CD14-positive monocyte (primary cell): ENCODE data around the gene SSU72. TPM values are rescaled to one million over a fixed set of nuclear protein-coding genes. Genes with fewer than 3 reads are reported as not detected.
A peak's percentile ranks its signal among the peaks of the same experiment; 100 is the strongest.

Experiments
- DNase-seq, 3 donors: peaks; one replicate each; pipeline ENCODE4 v3.0.0-alpha.2; 2011 to 2022
- H2AFZ ChIP-seq: 2 replicates; pipeline ENCODE4 v1.6.0; 2012; ENCODE audit warnings: mild to moderate bottlenecking, low read depth, low read length, inconsistent platforms; ENCODE audit not compliant: insufficient read depth, poor library complexity, severe bottlenecking
- H3K27ac ChIP-seq, 2 donors: 1 replicate in 1 of 2; 2 replicates in 1 of 2; pipeline ENCODE4 v1.5.1; 2012 to 2013; ENCODE audit warnings: low read length in 2 of 2, control low read depth in 1 of 2, inconsistent platforms in 1 of 2, low read depth in 1 of 2, mild to moderate bottlenecking in 1 of 2
- H3K27me3 ChIP-seq, 2 donors: one replicate each; pipeline versions ENCODE4 v1.6.0 to v1.6.1; 2011 to 2013; ENCODE audit warnings: low read length in 2 of 2; ENCODE audit not compliant: control insufficient read depth in 2 of 2, insufficient read depth in 2 of 2
- H3K36me3 ChIP-seq, 2 donors: replicated peaks in 1 of 2; 1 replicate in 1 of 2; 2 replicates in 1 of 2; pipeline versions ENCODE4 v1.5.1 to v1.6.1; 2012 to 2013; ENCODE audit warnings: low read length in 2 of 2, control low read depth in 1 of 2, inconsistent platforms in 1 of 2, mild to moderate bottlenecking in 1 of 2; ENCODE audit not compliant: insufficient read depth in 2 of 2, control insufficient read depth in 1 of 2
- H3K4me1 ChIP-seq, 2 donors: 1 replicate in 1 of 2; 2 replicates in 1 of 2; pipeline versions ENCODE4 v1.5.1 to v1.6.1; 2012 to 2013; ENCODE audit warnings: low read length in 2 of 2, control low read depth in 1 of 2, inconsistent platforms in 1 of 2, mild to moderate bottlenecking in 1 of 2, moderate library complexity in 1 of 2; ENCODE audit not compliant: insufficient read depth in 2 of 2, control insufficient read depth in 1 of 2
- H3K4me2 ChIP-seq: replicated peaks from 2 replicates; pipeline ENCODE3; 2012; ENCODE audit warnings: low read length, moderate library complexity, mild to moderate bottlenecking; ENCODE audit not compliant: poor library complexity, severe bottlenecking; ENCODE audit errors: extremely low read depth
- H3K4me3 ChIP-seq, 3 experiments: fragments of 200-600 bp in 1 of 3; sonication (generic) in 1 of 3; replicated peaks in 1 of 3; 1 replicate in 2 of 3; 2 replicates in 1 of 3; pipeline ENCODE4 v1.5.1; 2011 to 2013; ENCODE audit warnings: low read length in 3 of 3, mild to moderate bottlenecking in 3 of 3, control low read depth in 2 of 3, low read depth in 2 of 3, inconsistent platforms in 1 of 3, moderate library complexity in 1 of 3
- H3K79me2 ChIP-seq: 2 replicates; pipeline ENCODE4 v1.6.0; 2012; ENCODE audit warnings: mild to moderate bottlenecking, control low read depth, inconsistent platforms, low read length, moderate library complexity; ENCODE audit not compliant: insufficient read depth
- H3K9ac ChIP-seq: 2 replicates; pipeline ENCODE4 v1.6.0; 2017; ENCODE audit warnings: low read length, mild to moderate bottlenecking; ENCODE audit not compliant: insufficient read depth, poor library complexity, severe bottlenecking
- H3K9me3 ChIP-seq, 2 donors: replicated peaks in 1 of 2; 1 replicate in 1 of 2; 2 replicates in 1 of 2; pipeline versions ENCODE4 v1.5.1 to v1.6.1; 2012 to 2013; ENCODE audit warnings: low read length in 2 of 2, control low read depth in 1 of 2; ENCODE audit not compliant: control insufficient read depth in 1 of 2, insufficient read depth in 1 of 2
- H4K20me1 ChIP-seq: 2 replicates; pipeline ENCODE4 v1.6.0; 2012; ENCODE audit warnings: mild to moderate bottlenecking, low read length, control low read depth, moderate library complexity; ENCODE audit not compliant: insufficient read depth
- H3K27ac Mint-ChIP-seq, 7 donors: one replicate each; pipeline ENCODE4 v1.8.0; 2020; ENCODE audit warnings: mild to moderate bottlenecking in 7 of 7, mixed read lengths in 7 of 7, moderate library complexity in 6 of 7, inconsistent platforms in 2 of 7
- H3K27me3 Mint-ChIP-seq, 3 donors: one replicate each; pipeline ENCODE4 v1.8.0; 2021 to 2022; ENCODE audit warnings: low read depth in 3 of 3, mild to moderate bottlenecking in 3 of 3, mixed read lengths in 3 of 3, moderate library complexity in 3 of 3, inconsistent platforms in 1 of 3
- H3K36me3 Mint-ChIP-seq, 2 donors: one replicate each; pipeline ENCODE4 v1.8.0; 2020; ENCODE audit warnings: mixed read lengths in 2 of 2, inconsistent platforms in 1 of 2, mild to moderate bottlenecking in 1 of 2
- H3K4me1 Mint-ChIP-seq: one replicate; pipeline ENCODE4 v1.8.0; 2020; ENCODE audit warnings: mild to moderate bottlenecking, mixed read lengths
- H3K4me3 Mint-ChIP-seq, 2 donors: one replicate each; pipeline ENCODE4 v1.8.0; 2020; ENCODE audit warnings: mild to moderate bottlenecking in 2 of 2, mixed read lengths in 2 of 2, moderate library complexity in 1 of 2
- H3K9me3 Mint-ChIP-seq, 7 donors: one replicate each; pipeline ENCODE4 v1.8.0; 2020 to 2022; ENCODE audit warnings: mixed read lengths in 7 of 7, mild to moderate bottlenecking in 6 of 7, moderate library complexity in 6 of 7, inconsistent platforms in 2 of 7
- WGBS: methylation state at CpG from one replicate; pipeline ENCODE4 v1.1.5; 2013; ENCODE audit warnings: missing lambda C conversion rate; ENCODE audit not compliant: insufficient coverage; 5-methylcytosine and 5-hydroxymethylcytosine counted together
- intact Hi-C, 2 donors: fragments of 100-400 bp; cut with micrococcal nuclease; formaldehyde crosslinking; loops; one replicate each; pipeline versions ENCODE4 v1.15.0 to v1.15.1; 2023
- polyA plus RNA-seq, 3 donors: library from polyadenylated mRNA; depleted of rRNA in 1 of 3; unstranded in 2 of 3; stranded (reverse) in 1 of 3; fragments of 300-500 nt in 2 of 3; fragments of >200 nt in 1 of 3; fragmentation: Illumina TruSeq in 2 of 3; gene quantifications; 1 replicate in 2 of 3; 2 replicates in 1 of 3; pipeline ENCODE4 v1.2.3, GENCODE V29; 2012 to 2021
- TF ChIP-seq, protein P1 (sequence below): fragments of 200-600 bp; IDR thresholded peaks from one replicate; pipeline ENCODE4 v1.8.0; 2022; ENCODE audit warnings: antibody characterized with exemption, mild to moderate bottlenecking

SSU72 gene
- polyA plus RNA-seq, 3 donors, result 88.1 to 168 (median 138) TPM

DNA sequence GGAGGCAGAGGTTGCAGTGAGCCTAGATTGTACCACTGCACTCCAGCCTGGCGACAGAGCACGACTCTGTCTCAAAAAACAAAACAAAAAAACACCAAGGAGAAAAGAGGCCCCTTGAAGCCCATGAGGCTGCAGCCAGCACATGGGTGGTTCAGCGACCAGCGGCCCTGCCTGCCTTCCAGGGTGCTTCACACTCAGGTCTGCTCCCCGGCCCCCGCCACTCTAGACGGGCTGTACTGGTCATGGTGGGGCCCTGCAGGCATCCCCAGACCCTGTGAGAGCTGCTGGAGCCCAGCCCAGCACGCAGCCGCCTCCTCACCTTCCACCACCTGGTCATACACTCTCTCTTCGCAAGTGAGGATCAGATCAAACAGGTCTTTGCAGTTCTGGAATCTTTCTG, 30.1 kb downstream of the SSU72 start:
- TF ChIP-seq, protein P1, sequence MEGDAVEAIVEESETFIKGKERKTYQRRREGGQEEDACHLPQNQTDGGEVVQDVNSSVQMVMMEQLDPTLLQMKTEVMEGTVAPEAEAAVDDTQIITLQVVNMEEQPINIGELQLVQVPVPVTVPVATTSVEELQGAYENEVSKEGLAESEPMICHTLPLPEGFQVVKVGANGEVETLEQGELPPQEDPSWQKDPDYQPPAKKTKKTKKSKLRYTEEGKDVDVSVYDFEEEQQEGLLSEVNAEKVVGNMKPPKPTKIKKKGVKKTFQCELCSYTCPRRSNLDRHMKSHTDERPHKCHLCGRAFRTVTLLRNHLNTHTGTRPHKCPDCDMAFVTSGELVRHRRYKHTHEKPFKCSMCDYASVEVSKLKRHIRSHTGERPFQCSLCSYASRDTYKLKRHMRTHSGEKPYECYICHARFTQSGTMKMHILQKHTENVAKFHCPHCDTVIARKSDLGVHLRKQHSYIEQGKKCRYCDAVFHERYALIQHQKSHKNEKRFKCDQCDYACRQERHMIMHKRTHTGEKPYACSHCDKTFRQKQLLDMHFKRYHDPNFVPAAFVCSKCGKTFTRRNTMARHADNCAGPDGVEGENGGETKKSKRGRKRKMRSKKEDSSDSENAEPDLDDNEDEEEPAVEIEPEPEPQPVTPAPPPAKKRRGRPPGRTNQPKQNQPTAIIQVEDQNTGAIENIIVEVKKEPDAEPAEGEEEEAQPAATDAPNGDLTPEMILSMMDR, result no peak
- Mint-ChIP-seq H3K4me1 (no peaks in the 10 kb centered on the region), H3K9me3 (peaks cover 0 to 5% (median 0%) of the 10 kb centered on the region in 7 donors), H3K27me3 (peaks cover 4 to 14% (median 4%) of the 10 kb centered on the region in 3 donors), H3K36me3 (peaks cover 35 to 49% of the 10 kb centered on the region in 2 donors), H3K4me3 (no peak overlapping the region), H3K27ac (no peak overlapping the region)
- peaks cover 24% of the 10 kb centered on the region for H4K20me1 ChIP-seq
- H3K79me2 ChIP-seq, result no peaks in the 10 kb centered on the region
- no peak overlapping the region for H3K9ac ChIP-seq
- DNase-seq, result no peak
- H3K4me1 ChIP-seq, result peaks cover 0 to 7% of the 10 kb centered on the region in 2 donors
- peaks cover 43 to 52% of the 10 kb centered on the region in 2 donors for H3K36me3 ChIP-seq
- no peak overlapping the region for H3K27ac ChIP-seq
- H3K27me3 ChIP-seq, result peaks cover 0 to 12% of the 10 kb centered on the region in 2 donors
- no peak overlapping the region for H3K4me3 ChIP-seq
- no peaks in the 10 kb centered on the region for H3K9me3 ChIP-seq
- intact Hi-C loops, result no loop called here
- H2AFZ ChIP-seq, result no peak overlapping the region
- H3K4me2 ChIP-seq, result no peak overlapping the region
- WGBS, result 83% methylated on average over 6 of the region's 10 CpGs

GRCh38 chr1:1543706-1544099, 31.0 kb downstream of the SSU72 start:
- no peak overlapping the region for H3K4me3 Mint-ChIP-seq
- Histone ChIP-seq H3K79me2 (no peaks in the 10 kb centered on the region), H3K27me3 (peaks cover 0 to 20% of the 10 kb centered on the region in 2 donors), H3K36me3 (peaks cover 41 to 52% of the 10 kb centered on the region in 2 donors), H2AFZ (no peak overlapping the region), H4K20me1 (peaks cover 22% of the 10 kb centered on the region), H3K9me3 (no peaks in the 10 kb centered on the region), H3K4me2 (no peak overlapping the region), H3K9ac (no peak overlapping the region), H3K27ac (no peak overlapping the region), H3K4me3 (no peak overlapping the region), H3K4me1 (peaks cover 0 to 7% of the 10 kb centered on the region in 2 donors)
- 88% methylated on average over 15 of the region's 19 CpGs for WGBS
- peaks cover 0 to 5% (median 1%) of the 10 kb centered on the region in 7 donors for H3K9me3 Mint-ChIP-seq
- H3K27me3 Mint-ChIP-seq, result peaks cover 4 to 22% (median 13%) of the 10 kb centered on the region in 3 donors
- intact Hi-C loops, result no loop called here
- no peak overlapping the region for H3K27ac Mint-ChIP-seq
- no peaks in the 10 kb centered on the region for H3K4me1 Mint-ChIP-seq
- TF ChIP-seq, protein P1, result no peak
- H3K36me3 Mint-ChIP-seq, result peaks cover 36 to 49% of the 10 kb centered on the region in 2 donors
- DNase-seq, result peak in 1 of 3 donors; percentile 9
